Tibial nerve (tissue), 4 donors: ENCODE data around the gene PRSS38.

ENCODE experiments used
- EP300 ChIP-seq, 2 donors: sonication (generic); formaldehyde crosslinking; IDR thresholded peaks; one replicate each; pipeline ENCODE4 v1.6.1; 2017; ENCODE audit warnings: antibody characterized with exemption in 2 of 2, mild to moderate bottlenecking in 1 of 2
- POLR2A ChIP-seq, 2 donors: fragments of 450-650 bp; IDR thresholded peaks; one replicate each; pipeline ENCODE4 v1.6.1; 2017; ENCODE audit warnings: antibody characterized with exemption in 2 of 2, mild to moderate bottlenecking in 2 of 2, moderate library complexity in 2 of 2
- TF ChIP-seq, protein P1 (sequence below), 5 experiments: fragments of 200-600 bp in 3 of 5; fragments of 450-650 bp in 2 of 5; sonication (generic) in 3 of 5; IDR thresholded peaks; one replicate each; pipeline ENCODE4 v1.5.1; 2016 to 2019; ENCODE audit warnings: antibody characterized with exemption in 5 of 5, mild to moderate bottlenecking in 3 of 5, moderate library complexity in 2 of 5

GRCh38 chr1:227808566-227808965 is 6.9 kb upstream of the PRSS38 start:
- TF ChIP-seq, protein P1, sequence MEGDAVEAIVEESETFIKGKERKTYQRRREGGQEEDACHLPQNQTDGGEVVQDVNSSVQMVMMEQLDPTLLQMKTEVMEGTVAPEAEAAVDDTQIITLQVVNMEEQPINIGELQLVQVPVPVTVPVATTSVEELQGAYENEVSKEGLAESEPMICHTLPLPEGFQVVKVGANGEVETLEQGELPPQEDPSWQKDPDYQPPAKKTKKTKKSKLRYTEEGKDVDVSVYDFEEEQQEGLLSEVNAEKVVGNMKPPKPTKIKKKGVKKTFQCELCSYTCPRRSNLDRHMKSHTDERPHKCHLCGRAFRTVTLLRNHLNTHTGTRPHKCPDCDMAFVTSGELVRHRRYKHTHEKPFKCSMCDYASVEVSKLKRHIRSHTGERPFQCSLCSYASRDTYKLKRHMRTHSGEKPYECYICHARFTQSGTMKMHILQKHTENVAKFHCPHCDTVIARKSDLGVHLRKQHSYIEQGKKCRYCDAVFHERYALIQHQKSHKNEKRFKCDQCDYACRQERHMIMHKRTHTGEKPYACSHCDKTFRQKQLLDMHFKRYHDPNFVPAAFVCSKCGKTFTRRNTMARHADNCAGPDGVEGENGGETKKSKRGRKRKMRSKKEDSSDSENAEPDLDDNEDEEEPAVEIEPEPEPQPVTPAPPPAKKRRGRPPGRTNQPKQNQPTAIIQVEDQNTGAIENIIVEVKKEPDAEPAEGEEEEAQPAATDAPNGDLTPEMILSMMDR (IDR thresholded peaks at IDR 0.05), result no peak
- TF ChIP-seq EP300 (IDR thresholded peaks at IDR 0.05) (no peak), POLR2A (IDR thresholded peaks at IDR 0.05) (no peak)
